Stomach (tissue), 4 donors: ENCODE results near the gene GDPD1.

ENCODE experiments used
- CTCF ChIP-seq, 7 experiments: fragments of 450-650 bp in 4 of 7; fragments of 200-600 bp in 3 of 7; sonication (generic) in 3 of 7; IDR thresholded peaks; one replicate each; pipeline ENCODE4 v1.5.1; 2016 to 2019; ENCODE audit warnings: antibody characterized with exemption in 7 of 7, control low read depth in 2 of 7, mild to moderate bottlenecking in 1 of 7
- EP300 ChIP-seq: sonication (generic); formaldehyde crosslinking; IDR thresholded peaks from one replicate; pipeline ENCODE4 v1.6.1; 2017; ENCODE audit warnings: antibody characterized with exemption
- POLR2A ChIP-seq, 4 donors: fragments of 450-650 bp; IDR thresholded peaks; one replicate each; pipeline ENCODE4 v1.6.1; 2016; ENCODE audit warnings: antibody characterized with exemption in 4 of 4, control low read depth in 2 of 4, mild to moderate bottlenecking in 1 of 4, moderate library complexity in 1 of 4
- POLR2AphosphoS5 ChIP-seq, 3 donors: sonication (generic); formaldehyde crosslinking; IDR thresholded peaks; one replicate each; pipeline ENCODE4 v1.6.1; 2016; ENCODE audit warnings: antibody characterized with exemption in 3 of 3

- TF ChIP-seq CTCF (IDR thresholded peaks at IDR 0.05) (no peak), POLR2A (IDR thresholded peaks at IDR 0.05) (no peak), POLR2AphosphoS5 (IDR thresholded peaks at IDR 0.05) (no peak), EP300 (no peak)
Measured at GRCh38 chr17:59310263-59310920, 90.1 kb downstream of the GDPD1 start.
